Adrenal gland (tissue), 12 donors: ENCODE data around the gene SSC5D. TPM values are rescaled to one million over a fixed set of nuclear protein-coding genes. Genes with fewer than 3 reads are reported as not detected.
"Not testable (repeated sequence)": the region's sequence is repeated elsewhere in the genome, so short reads cannot be mapped to it uniquely, and the experiment has no call there.

Source experiments
- DNase-seq, 7 donors: peaks; one replicate each; pipeline ENCODE4 v3.0.0-alpha.2; 2019 to 2020
- H3K27ac ChIP-seq, 5 donors: fragments of 200-600 bp; sonication (generic) in 4 of 5; 1 replicate in 3 of 5; 2 replicates in 2 of 5; pipeline versions ENCODE4 v1.5.1 to v1.8.0; 2016 to 2020; ENCODE audit warnings: mild to moderate bottlenecking in 1 of 5
- H3K27me3 ChIP-seq: fragments of 200-600 bp; 2 replicates; pipeline ENCODE4 v1.8.0; 2021
- H3K36me3 ChIP-seq, 2 donors: fragments of 200-600 bp; replicated peaks in 1 of 2; 1 replicate in 1 of 2; 2 replicates in 1 of 2; pipeline versions ENCODE4 v1.5.1 to v1.8.0; 2018 to 2022
- H3K4me1 ChIP-seq, 2 donors: fragments of 200-600 bp; replicated peaks in 1 of 2; 1 replicate in 1 of 2; 2 replicates in 1 of 2; pipeline versions ENCODE4 v1.5.1 to v1.8.0; 2018 to 2021
- H3K4me3 ChIP-seq, 4 donors: fragments of 200-600 bp; sonication (generic) in 3 of 4; one replicate each; pipeline ENCODE4 v1.5.1; 2016 to 2018
- H3K9me3 ChIP-seq, 3 donors: fragments of 200-600 bp; sonication (generic) in 1 of 3; replicated peaks in 1 of 3; 1 replicate in 2 of 3; 2 replicates in 1 of 3; pipeline versions ENCODE4 v1.5.1 to v1.8.0; 2016 to 2021
- CTCF ChIP-seq, 6 experiments: fragments of 450-650 bp in 4 of 6; fragments of 200-600 bp in 2 of 6; sonication (generic) in 1 of 6; IDR thresholded peaks; 1 replicate in 5 of 6; 2 replicates in 1 of 6; pipeline versions ENCODE4 v1.5.1 to v1.8.0; 2016 to 2021; ENCODE audit warnings: antibody characterized with exemption in 6 of 6, mild to moderate bottlenecking in 2 of 6, moderate library complexity in 1 of 6
- POLR2A ChIP-seq, 2 donors: fragments of 450-650 bp; IDR thresholded peaks; one replicate each; pipeline ENCODE4 v1.6.1; 2017; ENCODE audit warnings: antibody characterized with exemption in 2 of 2, mild to moderate bottlenecking in 2 of 2, moderate library complexity in 1 of 2
- WGBS, 4 donors: extraction: QIAGEN DNeasy Blood & Tissue Kit in 2 of 4; methylation state at CpG; one replicate each; pipeline versions ENCODE4 v1.1.5 to v1.1.7; 2013 to 2017; 5-methylcytosine and 5-hydroxymethylcytosine counted together
- intact Hi-C, 2 donors: fragments of 100-400 bp; cut with DNase I; formaldehyde crosslinking; loops; one replicate each; pipeline versions ENCODE4 v1.14.1 to v1.15.0; 2022 to 2023
- polyA plus RNA-seq, 3 donors: library from polyadenylated mRNA; stranded (reverse); fragments of 200-250 nt in 2 of 3; fragments of 350-450 nt in 1 of 3; fragmentation: Illumina TruSeq in 1 of 3; extraction: RNeasy Lipid Tissue Mini Kit (QIAGEN cat#74804) in 1 of 3; gene quantifications; one replicate each; pipeline ENCODE4 v1.2.3, GENCODE V29; 2013 to 2014
- total RNA-seq, 9 donors: library from RNA; depleted of rRNA in 4 of 9; stranded (reverse); fragments of >200 nt in 4 of 9; fragments of 120-200 nt in 1 of 9; fragmentation: NEBNext Ultra II Directional in 1 of 9; extraction: Animal tissue kit (Norgen Biotek cat#: 25700) in 1 of 9; gene quantifications; one replicate each; pipeline versions ENCODE4 v1.1.0 to v1.2.4, GENCODE V29; 2013 to 2023
- donor health status: healthy with polysubstance abuse.
- donor health status: Bipolar disorder and iron deficiency.
- donor health status: DM: yes; HTN: yes; CAD: no.
- donor health status: DM: no; HTN: no; CAD: no.
- donor health status: DM: no; HTN: no; CAD: no.
- donor health status: DM: yes; HTN: yes; CAD: no.

SSC5D gene
- total and polyA plus RNA-seq, 12 donors = 0.33 to 10.0 (median 4.4) TPM

- WGBS, 4 donors = 26 to 29% (median 28%) methylated on average over 15 of the region's 15 CpGs
- Histone ChIP-seq H3K27me3 (peaks cover 6% of the 10 kb centered on the region), H3K27ac (no peak overlapping the region), H3K9me3 (no peaks in the 10 kb centered on the region), H3K36me3 (no peaks in the 10 kb centered on the region), H3K4me3 (no peak overlapping the region), H3K4me1 (no peaks in the 10 kb centered on the region)
- no peak for DNase-seq
- no peak for TF ChIP-seq POLR2A (IDR thresholded peaks at IDR 0.05)
- no peak for TF ChIP-seq CTCF (IDR thresholded peaks at IDR 0.05)
- intact Hi-C loops = no loop called here
These were observed 40.0 kb downstream of the SSC5D start for GRCh38 chr19:55528030-55528803.

GRCh38 chr19:55529636-55530234 is 41.5 kb downstream of the SSC5D start:
- peaks cover 6% of the 10 kb centered on the region for H3K27me3 ChIP-seq
- H3K27ac ChIP-seq = no peak overlapping the region
- TF ChIP-seq POLR2A (IDR thresholded peaks at IDR 0.05) = no peak
- no peak for TF ChIP-seq CTCF (IDR thresholded peaks at IDR 0.05)
- H3K36me3 ChIP-seq = no peaks in the 10 kb centered on the region
- intact Hi-C loops = no loop called here
- 84 to 87% (median 85%) methylated on average over 26 to 56 of the region's 56 CpGs for WGBS, 4 donors
- H3K4me3 ChIP-seq = no peak overlapping the region
- no peaks in the 10 kb centered on the region for H3K4me1 ChIP-seq
- DNase-seq = no peak
- H3K9me3 ChIP-seq = no peaks in the 10 kb centered on the region

GRCh38 chr19:55530996-55531395 is 42.8 kb downstream of the SSC5D start:
- no peak for DNase-seq
- peaks cover 6% of the 10 kb centered on the region for H3K27me3 ChIP-seq
- no peak for TF ChIP-seq CTCF (IDR thresholded peaks at IDR 0.05)
- TF ChIP-seq POLR2A (IDR thresholded peaks at IDR 0.05) = no peak
- intact Hi-C loops = no loop called here
- H3K4me1 ChIP-seq = no peaks in the 10 kb centered on the region
- no peaks in the 10 kb centered on the region for H3K9me3 ChIP-seq
- no peak overlapping the region for H3K27ac ChIP-seq
- H3K4me3 ChIP-seq = no peak overlapping the region
- H3K36me3 ChIP-seq = no peaks in the 10 kb centered on the region
- 80 to 90% (median 89%) methylated on average over 15 to 26 of the region's 26 CpGs for WGBS, 4 donors

GRCh38 chr19:55534280-55534679 is 46.0 kb downstream of the SSC5D start:
- peaks cover 11% of the 10 kb centered on the region for H3K27me3 ChIP-seq
- H3K4me1 ChIP-seq, H3K4me3 ChIP-seq, DNase-seq, H3K36me3 ChIP-seq, intact Hi-C loops, H3K27ac ChIP-seq, H3K9me3 ChIP-seq: not testable (repeated sequence)
- WGBS, 4 donors = 83 to 92% (median 86%) methylated on average over 7 of the region's 7 CpGs
